Kidney epithelial cell (primary cell): ENCODE data around the gene PRPF18. TPM values are rescaled to one million over a fixed set of nuclear protein-coding genes. Genes with fewer than 3 reads are reported as not detected.
A peak's percentile ranks its signal among the peaks of the same experiment; 100 is the strongest.
"Not testable (repeated sequence)": the region's sequence is repeated elsewhere in the genome, so short reads cannot be mapped to it uniquely, and the experiment has no call there.

Experiments used
- DNase-seq: peaks from one replicate; pipeline ENCODE4 v3.0.0-alpha.2; 2010; ENCODE audit warnings: low read depth
- H3K27me3 ChIP-seq: 2 replicates; pipeline ENCODE4 v1.6.0; 2011; ENCODE audit warnings: low read length; ENCODE audit not compliant: control insufficient read depth, insufficient read depth
- H3K36me3 ChIP-seq: 2 replicates; pipeline ENCODE4 v1.5.1; 2011; ENCODE audit warnings: low read length; ENCODE audit not compliant: control insufficient read depth, insufficient read depth
- H3K4me3 ChIP-seq: 2 replicates; pipeline ENCODE4 v1.5.1; 2011; ENCODE audit warnings: low read depth, mild to moderate bottlenecking, control low read depth, low read length
- CTCF ChIP-seq: IDR thresholded peaks from 2 replicates; pipeline ENCODE4 v1.5.1; 2011; ENCODE audit warnings: mild to moderate bottlenecking, moderate library complexity, low read length, control low read depth, inconsistent platforms; ENCODE audit not compliant: insufficient read depth, poor library complexity, severe bottlenecking
- total RNA-seq: library from RNA; depleted of rRNA; stranded (reverse); fragments of >200 nt; gene quantifications from 2 replicates; pipeline ENCODE4 v1.2.3, GENCODE V29; 2015

PRPF18 gene
- 28.3 and 29.4 TPM in 2 replicates for total RNA-seq

DNA sequence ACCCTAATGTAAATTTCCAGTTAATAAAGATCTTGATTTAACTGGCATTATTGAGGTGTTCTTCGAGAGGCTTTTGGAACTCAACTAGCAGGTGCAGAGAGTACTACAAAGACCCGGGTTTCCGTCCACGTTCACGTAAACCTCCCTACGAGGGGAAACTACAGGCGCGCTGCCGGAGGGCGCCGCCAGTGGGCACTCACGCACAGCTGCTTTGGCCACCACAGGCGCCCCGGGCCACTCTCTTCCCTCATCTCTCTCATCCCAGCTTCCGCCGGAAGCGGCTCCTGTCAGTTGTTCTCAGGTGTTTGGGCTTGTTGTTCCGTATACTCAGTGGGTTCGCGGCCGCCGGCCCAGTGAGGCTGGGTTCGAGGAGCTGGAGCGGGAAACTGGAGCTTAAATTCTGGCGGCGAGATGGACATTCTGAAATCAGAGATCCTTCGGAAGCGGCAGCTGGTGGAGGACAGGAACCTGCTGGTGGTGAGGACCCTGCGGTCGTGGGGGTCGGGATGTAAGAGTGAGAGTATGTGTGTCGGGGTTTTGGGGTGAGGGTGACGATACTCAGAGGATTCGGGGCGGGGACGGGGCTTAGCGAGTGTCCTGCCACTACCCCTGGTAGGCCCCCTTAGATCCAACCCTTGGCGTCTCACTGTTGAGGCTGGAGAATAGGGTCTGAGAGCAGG, at the start of gene PRPF18:
PRPF18 (plus strand) TSS at position 290 of the 680 bp plus-strand sequence; CDS start at position 412, 122 bp downstream.
- Histone ChIP-seq H3K27me3 (no peaks in the 10 kb centered on the region), H3K36me3 (no peaks in the 10 kb centered on the region), H3K4me3 (peak within 1 kb of the TSS; percentile 87)
- peak; percentile 52 for DNase-seq
- TF ChIP-seq CTCF: peak; percentile 99

- not testable (repeated sequence) for DNase-seq, H3K27me3 ChIP-seq, H3K4me3 ChIP-seq, H3K36me3 ChIP-seq
Measured at GRCh38 chr10:13537985-13538384, 48.8 kb upstream of the PRPF18 start.

DNA sequence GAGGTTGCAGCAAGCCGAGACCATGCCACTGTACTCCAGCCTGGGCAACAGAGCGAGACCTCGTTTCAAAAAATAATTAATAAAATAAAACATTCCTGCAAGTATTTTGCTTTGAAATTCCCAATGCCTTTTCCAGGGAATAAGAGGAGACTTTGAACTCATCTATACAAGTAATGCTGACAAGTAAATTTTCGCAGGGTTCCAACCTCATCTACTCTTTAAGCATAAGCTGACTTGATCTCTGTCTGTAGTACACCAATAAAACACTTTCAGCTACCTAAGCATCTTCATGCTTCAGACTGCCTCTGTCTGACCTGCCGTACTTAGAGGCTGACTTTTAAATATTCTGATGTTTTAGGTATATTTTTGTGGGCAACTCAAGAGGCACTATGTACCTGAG, 44.2 kb upstream of the PRPF18 start:
- H3K36me3 ChIP-seq: no peaks in the 10 kb centered on the region
- no peak overlapping the region for H3K4me3 ChIP-seq
- DNase-seq: no peak
- H3K27me3 ChIP-seq: no peaks in the 10 kb centered on the region
- TF ChIP-seq CTCF: no peak

- H3K27me3 ChIP-seq: no peaks in the 10 kb centered on the region
- H3K36me3 ChIP-seq: no peaks in the 10 kb centered on the region
- DNase-seq: no peak
- no peak for TF ChIP-seq CTCF
- no peak overlapping the region for H3K4me3 ChIP-seq
Measured at GRCh38 chr10:13550802-13551201, 36.0 kb upstream of the PRPF18 start.

DNA sequence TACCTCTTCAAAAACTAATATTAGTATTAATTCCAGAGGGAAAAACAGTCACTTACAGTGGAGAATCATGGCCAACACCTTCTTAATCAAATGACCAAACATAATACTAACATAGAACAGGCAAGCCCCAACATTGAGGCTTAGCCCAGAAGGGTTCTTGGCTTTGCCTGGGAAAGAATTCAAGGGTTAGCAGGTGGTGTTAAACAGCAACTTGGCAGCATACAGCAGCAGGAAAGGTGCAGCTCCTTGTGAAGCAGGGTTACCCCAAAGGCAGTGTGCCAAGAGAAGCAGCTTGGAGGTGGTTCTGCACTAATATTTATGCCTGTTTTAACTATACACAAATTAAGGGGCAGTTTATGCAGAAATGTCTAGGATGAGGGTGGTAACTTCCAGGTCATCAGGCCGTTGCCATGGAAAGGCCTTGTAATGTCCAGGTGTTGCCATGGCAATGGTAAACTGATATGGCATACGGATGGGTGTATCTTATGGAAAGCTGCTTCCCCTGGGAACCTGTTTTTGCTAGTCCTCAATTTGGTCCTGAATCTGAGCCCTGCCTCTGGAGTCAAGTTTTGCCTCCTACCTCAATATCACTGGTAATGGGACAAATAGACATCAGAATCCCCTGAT, 30.8 kb upstream of the PRPF18 start:
- DNase-seq: no peak
- H3K4me3 ChIP-seq: no peak overlapping the region
- TF ChIP-seq CTCF: no peak
- H3K27me3 ChIP-seq: no peaks in the 10 kb centered on the region
- no peaks in the 10 kb centered on the region for H3K36me3 ChIP-seq

DNA sequence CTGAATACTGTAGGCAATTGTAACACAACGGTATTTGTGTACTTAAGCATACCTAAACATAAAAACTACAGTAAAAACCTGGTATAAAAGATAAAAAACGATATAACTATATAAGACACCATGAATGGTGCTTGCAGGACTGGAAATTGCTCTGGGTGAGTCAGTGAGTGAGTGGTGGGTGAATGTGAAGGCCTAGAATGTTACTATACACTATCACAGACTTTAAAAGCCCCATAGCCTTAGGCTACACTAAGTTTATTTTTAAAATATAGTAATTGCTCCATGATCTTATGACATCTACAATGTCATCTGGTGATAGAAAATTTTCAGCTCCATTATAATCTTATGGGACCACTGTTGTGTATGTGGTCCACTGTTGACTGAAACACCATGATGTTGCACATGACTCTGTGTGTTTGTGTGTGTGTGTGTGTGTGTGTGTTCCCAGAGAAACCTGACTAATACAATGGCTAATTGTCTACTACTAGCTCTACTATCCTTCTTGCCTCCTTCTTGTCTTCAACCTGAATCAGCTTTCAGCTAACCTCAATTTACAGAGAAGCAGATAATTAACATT, 27.6 kb upstream of the PRPF18 start:
- Histone ChIP-seq H3K4me3 (no peak overlapping the region), H3K36me3 (no peaks in the 10 kb centered on the region), H3K27me3 (no peaks in the 10 kb centered on the region)
- no peak for TF ChIP-seq CTCF
- no peak for DNase-seq
